MM.1S (cell line): ENCODE data around the gene GFI1B.

Source experiments
- DNase-seq: peaks from one replicate; pipeline ENCODE4 v3.0.0-alpha.2; 2015
- H2AFZ ChIP-seq: fragments of 300-600 bp; sonication (generic); 2 replicates; pipeline ENCODE4 v1.6.0; 2016; ENCODE audit warnings: antibody characterized with exemption, low read length
- H3F3A ChIP-seq: fragments of 300-600 bp; sonication (generic); 2 replicates; pipeline ENCODE4 v1.6.1; 2016; ENCODE audit warnings: mild to moderate bottlenecking, antibody characterized with exemption, low read length, moderate library complexity, mixed read lengths; ENCODE audit not compliant: insufficient read depth
- H3K27ac ChIP-seq: fragments of 300-600 bp; sonication (generic); 2 replicates; pipeline ENCODE4 v1.5.1; 2016; ENCODE audit warnings: mild to moderate bottlenecking, low read length
- H3K27me3 ChIP-seq: fragments of 300-600 bp; sonication (generic); replicated peaks from 2 replicates; pipeline ENCODE4 v1.6.0; 2016; ENCODE audit warnings: low read length; ENCODE audit not compliant: insufficient read depth
- H3K36me3 ChIP-seq: fragments of 300-600 bp; sonication (generic); replicated peaks from 2 replicates; pipeline ENCODE4 v1.6.1; 2016; ENCODE audit warnings: mild to moderate bottlenecking, low read length, mixed read lengths; ENCODE audit not compliant: insufficient read depth
- H3K4me1 ChIP-seq: fragments of 300-600 bp; sonication (generic); 2 replicates; pipeline ENCODE4 v1.6.1; 2016; ENCODE audit warnings: low read length, mixed read lengths
- H3K4me2 ChIP-seq: fragments of 300-600 bp; sonication (generic); 2 replicates; pipeline ENCODE4 v1.6.0; 2016; ENCODE audit warnings: low read depth, low read length
- H3K4me3 ChIP-seq: fragments of 300-600 bp; sonication (generic); 2 replicates; pipeline ENCODE4 v1.5.1; 2016; ENCODE audit warnings: low read length, mixed read lengths
- H3K79me2 ChIP-seq: fragments of 300-600 bp; sonication (generic); 2 replicates; pipeline ENCODE4 v1.6.1; 2016; ENCODE audit warnings: mixed run types, low read length, mixed read lengths
- H3K9ac ChIP-seq: fragments of 300-600 bp; sonication (generic); 2 replicates; pipeline ENCODE4 v1.6.1; 2016; ENCODE audit warnings: low read length, mixed read lengths
- H3K9me2 ChIP-seq: fragments of 300-600 bp; sonication (generic); replicated peaks from 2 replicates; pipeline ENCODE4 v1.6.1; 2016; ENCODE audit warnings: mild to moderate bottlenecking, low read length, mixed read lengths; ENCODE audit not compliant: insufficient read depth
- H3K9me3 ChIP-seq: fragments of 300-600 bp; sonication (generic); replicated peaks from 2 replicates; pipeline ENCODE4 v1.6.1; 2016; ENCODE audit warnings: mild to moderate bottlenecking, low read length, mixed read lengths; ENCODE audit not compliant: insufficient read depth
- H4K20me1 ChIP-seq: fragments of 300-600 bp; sonication (generic); 2 replicates; pipeline ENCODE4 v1.6.1; 2016; ENCODE audit warnings: mild to moderate bottlenecking, low read length, moderate library complexity, mixed read lengths; ENCODE audit not compliant: insufficient read depth
- EZH2 ChIP-seq: fragments of 300-600 bp; sonication (generic); optimal IDR thresholded peaks from 2 replicates; pipeline ENCODE3; 2017; ENCODE audit warnings: low read depth, mild to moderate bottlenecking, antibody characterized with exemption, low read length, mixed read lengths
- EZH2phosphoT487 ChIP-seq: fragments of 300-600 bp; sonication (generic); IDR thresholded peaks from 2 replicates; pipeline ENCODE4 v1.6.1; 2018; ENCODE audit warnings: antibody characterized with exemption, low read length
- TF ChIP-seq, protein P1 (sequence below): fragments of 300-600 bp; sonication (generic); IDR thresholded peaks from 2 replicates; pipeline ENCODE4 v1.5.1; 2016; ENCODE audit warnings: antibody characterized with exemption, low read length, mixed read lengths

The GFI1B gene

DNA sequence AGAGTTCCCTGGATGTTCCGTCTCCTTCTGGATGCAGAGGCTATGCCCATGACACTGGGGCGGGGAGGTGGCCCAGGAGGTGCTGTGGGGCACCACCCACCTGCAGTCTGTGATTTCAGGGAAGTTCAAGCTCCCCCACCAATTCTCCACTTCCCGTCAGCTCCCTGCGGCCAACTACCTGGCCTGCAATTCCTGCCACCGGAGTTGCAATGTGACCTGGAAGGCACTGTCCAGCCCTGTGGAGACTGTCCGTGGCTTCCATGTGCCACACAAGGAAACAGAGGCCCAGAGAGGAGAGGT lies 16.6 kb downstream of the GFI1B start:
- Histone ChIP-seq H4K20me1 (no peaks in the 10 kb centered on the region), H3F3A (no peaks in the 10 kb centered on the region), H2AFZ (no peak overlapping the region), H3K9me2 (no peaks in the 10 kb centered on the region), H3K79me2 (no peaks in the 10 kb centered on the region), H3K4me3 (no peak overlapping the region), H3K27me3 (peaks cover 98% of the 10 kb centered on the region), H3K4me2 (no peak overlapping the region), H3K27ac (no peak overlapping the region), H3K36me3 (no peaks in the 10 kb centered on the region), H3K9me3 (no peaks in the 10 kb centered on the region), H3K9ac (no peak overlapping the region), H3K4me1 (no peaks in the 10 kb centered on the region)
- DNase-seq = no peak
- TF ChIP-seq EZH2 = no peak
- TF ChIP-seq, protein P1, sequence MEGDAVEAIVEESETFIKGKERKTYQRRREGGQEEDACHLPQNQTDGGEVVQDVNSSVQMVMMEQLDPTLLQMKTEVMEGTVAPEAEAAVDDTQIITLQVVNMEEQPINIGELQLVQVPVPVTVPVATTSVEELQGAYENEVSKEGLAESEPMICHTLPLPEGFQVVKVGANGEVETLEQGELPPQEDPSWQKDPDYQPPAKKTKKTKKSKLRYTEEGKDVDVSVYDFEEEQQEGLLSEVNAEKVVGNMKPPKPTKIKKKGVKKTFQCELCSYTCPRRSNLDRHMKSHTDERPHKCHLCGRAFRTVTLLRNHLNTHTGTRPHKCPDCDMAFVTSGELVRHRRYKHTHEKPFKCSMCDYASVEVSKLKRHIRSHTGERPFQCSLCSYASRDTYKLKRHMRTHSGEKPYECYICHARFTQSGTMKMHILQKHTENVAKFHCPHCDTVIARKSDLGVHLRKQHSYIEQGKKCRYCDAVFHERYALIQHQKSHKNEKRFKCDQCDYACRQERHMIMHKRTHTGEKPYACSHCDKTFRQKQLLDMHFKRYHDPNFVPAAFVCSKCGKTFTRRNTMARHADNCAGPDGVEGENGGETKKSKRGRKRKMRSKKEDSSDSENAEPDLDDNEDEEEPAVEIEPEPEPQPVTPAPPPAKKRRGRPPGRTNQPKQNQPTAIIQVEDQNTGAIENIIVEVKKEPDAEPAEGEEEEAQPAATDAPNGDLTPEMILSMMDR = no peak
- TF ChIP-seq EZH2phosphoT487 = no peak

- Histone ChIP-seq H3F3A (no peaks in the 10 kb centered on the region), H3K9ac (no peak overlapping the region), H3K27me3 (peaks cover 98% of the 10 kb centered on the region), H3K9me2 (no peaks in the 10 kb centered on the region), H3K9me3 (no peaks in the 10 kb centered on the region), H2AFZ (no peak overlapping the region), H3K79me2 (no peaks in the 10 kb centered on the region), H3K4me1 (no peaks in the 10 kb centered on the region), H4K20me1 (no peaks in the 10 kb centered on the region), H3K36me3 (no peaks in the 10 kb centered on the region), H3K27ac (no peak overlapping the region), H3K4me2 (no peak overlapping the region), H3K4me3 (no peak overlapping the region)
- no peak for DNase-seq
- TF ChIP-seq EZH2phosphoT487 (no peak), EZH2 (no peak)
- TF ChIP-seq, protein P1 = no peak
Observed at GRCh38 chr9:132995879-132996278, 17.4 kb downstream of the GFI1B start.

DNA sequence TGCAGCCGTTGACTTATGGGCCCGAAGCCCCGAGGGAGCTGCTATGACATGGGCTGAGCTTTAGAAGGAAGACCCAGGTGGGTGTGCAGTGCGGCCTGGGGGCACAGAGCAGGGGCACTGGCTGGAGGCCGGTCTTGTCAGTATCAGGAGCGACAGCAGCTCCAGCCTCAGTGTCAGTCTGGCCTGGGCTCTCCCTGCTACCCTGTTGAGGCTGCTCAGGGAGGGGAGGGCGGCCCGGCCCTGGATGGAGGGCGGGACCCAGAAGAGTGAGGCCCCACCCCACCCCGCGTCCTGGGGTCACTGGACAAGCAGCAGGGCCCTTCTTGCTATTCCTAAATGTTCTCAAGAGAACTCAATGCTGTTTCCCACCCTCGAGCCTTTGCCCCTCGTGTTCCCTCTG lies 18.0 kb downstream of the GFI1B start:
- H2AFZ ChIP-seq = no peak overlapping the region
- no peaks in the 10 kb centered on the region for H3K9me2 ChIP-seq
- H3K4me1 ChIP-seq = no peaks in the 10 kb centered on the region
- no peaks in the 10 kb centered on the region for H3K9me3 ChIP-seq
- no peak overlapping the region for H3K4me3 ChIP-seq
- H4K20me1 ChIP-seq = no peaks in the 10 kb centered on the region
- H3K27ac ChIP-seq = no peak overlapping the region
- peaks cover 95% of the 10 kb centered on the region for H3K27me3 ChIP-seq
- H3K9ac ChIP-seq = no peak overlapping the region
- no peak overlapping the region for H3K4me2 ChIP-seq
- H3K79me2 ChIP-seq = no peaks in the 10 kb centered on the region
- no peaks in the 10 kb centered on the region for H3K36me3 ChIP-seq
- DNase-seq = no peak
- no peaks in the 10 kb centered on the region for H3F3A ChIP-seq
- TF ChIP-seq EZH2 = no peak
- no peak for TF ChIP-seq EZH2phosphoT487
- TF ChIP-seq, protein P1 = no peak
